Neutrophil (primary cell): ENCODE results near the gene SPEG.

Source experiments
- H3K27ac ChIP-seq: fragments of 200-600 bp; sonication (generic); 2 replicates; pipeline ENCODE4 v1.5.1; 2016; ENCODE audit warnings: mild to moderate bottlenecking, moderate library complexity
- H3K27me3 ChIP-seq: fragments of 200-600 bp; sonication (generic); 2 replicates; pipeline ENCODE4 v1.6.0; 2016; ENCODE audit warnings: mild to moderate bottlenecking
- H3K36me3 ChIP-seq: fragments of 200-600 bp; sonication (generic); 2 replicates; pipeline ENCODE4 v1.5.1; 2017
- H3K4me1 ChIP-seq, 2 experiments: fragments of 200-600 bp in 1 of 2; sonication (generic) in 1 of 2; 1 replicate in 1 of 2; 2 replicates in 1 of 2; pipeline versions ENCODE4 v1.5.1 to v1.6.1; 2013 to 2016; ENCODE audit warnings: low read depth in 1 of 2, low read length in 1 of 2, mild to moderate bottlenecking in 1 of 2, moderate library complexity in 1 of 2; ENCODE audit not compliant: control insufficient read depth in 1 of 2, insufficient read depth in 1 of 2
- H3K4me3 ChIP-seq, 2 experiments: fragments of 200-600 bp in 1 of 2; sonication (generic) in 1 of 2; 1 replicate in 1 of 2; 2 replicates in 1 of 2; pipeline ENCODE4 v1.5.1; 2013 to 2016; ENCODE audit warnings: low read depth in 1 of 2, low read length in 1 of 2, mild to moderate bottlenecking in 1 of 2, moderate library complexity in 1 of 2
- H3K9me3 ChIP-seq: fragments of 200-600 bp; sonication (generic); 2 replicates; pipeline ENCODE4 v1.5.1; 2016
- TF ChIP-seq, protein P1 (sequence below): fragments of 200-600 bp; sonication (generic); IDR thresholded peaks from 2 replicates; pipeline ENCODE4 v1.5.1; 2016; ENCODE audit warnings: antibody characterized with exemption

The SPEG gene

DNA sequence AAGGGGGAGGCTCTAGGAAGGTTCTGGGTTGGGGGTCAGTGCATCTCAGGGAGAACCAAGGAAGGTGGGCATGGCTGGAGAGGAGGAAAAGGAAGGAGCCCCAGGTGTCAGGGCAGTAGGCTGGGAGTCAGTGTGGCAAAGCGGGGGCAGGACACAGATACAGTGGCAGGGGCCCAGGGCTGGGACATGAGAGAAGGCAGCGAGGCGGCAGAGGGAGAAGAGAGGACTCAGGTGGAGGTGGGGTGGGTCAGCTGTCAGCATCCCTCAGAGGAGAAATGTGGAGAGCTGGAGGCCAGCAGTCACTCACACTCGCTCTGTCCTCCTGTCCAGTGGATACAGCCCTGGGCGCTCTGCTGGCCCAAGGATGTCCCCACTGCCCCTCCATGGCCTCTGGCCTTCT is 58.4 kb downstream of the SPEG start:
- no peaks in the 10 kb centered on the region for H3K36me3 ChIP-seq
- TF ChIP-seq, protein P1, sequence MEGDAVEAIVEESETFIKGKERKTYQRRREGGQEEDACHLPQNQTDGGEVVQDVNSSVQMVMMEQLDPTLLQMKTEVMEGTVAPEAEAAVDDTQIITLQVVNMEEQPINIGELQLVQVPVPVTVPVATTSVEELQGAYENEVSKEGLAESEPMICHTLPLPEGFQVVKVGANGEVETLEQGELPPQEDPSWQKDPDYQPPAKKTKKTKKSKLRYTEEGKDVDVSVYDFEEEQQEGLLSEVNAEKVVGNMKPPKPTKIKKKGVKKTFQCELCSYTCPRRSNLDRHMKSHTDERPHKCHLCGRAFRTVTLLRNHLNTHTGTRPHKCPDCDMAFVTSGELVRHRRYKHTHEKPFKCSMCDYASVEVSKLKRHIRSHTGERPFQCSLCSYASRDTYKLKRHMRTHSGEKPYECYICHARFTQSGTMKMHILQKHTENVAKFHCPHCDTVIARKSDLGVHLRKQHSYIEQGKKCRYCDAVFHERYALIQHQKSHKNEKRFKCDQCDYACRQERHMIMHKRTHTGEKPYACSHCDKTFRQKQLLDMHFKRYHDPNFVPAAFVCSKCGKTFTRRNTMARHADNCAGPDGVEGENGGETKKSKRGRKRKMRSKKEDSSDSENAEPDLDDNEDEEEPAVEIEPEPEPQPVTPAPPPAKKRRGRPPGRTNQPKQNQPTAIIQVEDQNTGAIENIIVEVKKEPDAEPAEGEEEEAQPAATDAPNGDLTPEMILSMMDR = no peak
- peaks cover 16 to 17% of the 10 kb centered on the region in 2 experiments for H3K4me1 ChIP-seq
- H3K9me3 ChIP-seq = no peaks in the 10 kb centered on the region
- no peak overlapping the region for H3K4me3 ChIP-seq
- H3K27ac ChIP-seq = no peak overlapping the region
- H3K27me3 ChIP-seq = peaks cover 97% of the 10 kb centered on the region

DNA sequence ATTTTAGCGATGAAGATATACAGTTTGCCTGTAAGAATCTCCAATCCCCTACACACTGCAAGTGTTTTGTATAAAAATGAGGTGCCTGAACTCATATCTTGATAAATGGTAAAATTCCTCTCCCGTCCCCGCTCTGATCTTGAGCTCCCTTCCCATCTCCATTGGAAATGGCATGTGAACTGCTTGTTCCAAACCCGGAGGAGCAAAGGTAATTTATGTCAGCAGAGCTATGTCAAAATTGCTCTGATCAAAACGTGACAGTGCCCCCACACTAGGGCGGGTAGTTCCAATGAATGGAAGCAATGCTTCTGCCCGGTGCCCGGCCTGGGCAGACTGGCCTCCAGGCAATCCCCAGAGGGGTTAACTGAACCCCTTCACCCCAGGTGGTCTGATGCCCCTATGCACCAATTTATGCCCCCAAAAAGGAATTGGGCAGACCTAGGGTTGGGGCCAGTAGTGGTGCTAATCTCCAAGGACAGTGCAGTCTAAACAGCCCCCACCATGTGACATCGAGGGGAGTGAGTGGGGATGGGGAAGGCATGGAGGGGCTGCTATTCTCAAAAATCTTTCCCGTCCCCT is 60.4 kb downstream of the SPEG start:
- TF ChIP-seq, protein P1 = no peak
- Histone ChIP-seq H3K9me3 (no peaks in the 10 kb centered on the region), H3K36me3 (no peaks in the 10 kb centered on the region), H3K27me3 (peaks cover 77% of the 10 kb centered on the region), H3K4me1 (peaks cover 27 to 32% of the 10 kb centered on the region in 2 experiments), H3K27ac (no peak overlapping the region), H3K4me3 (no peak overlapping the region)

DNA sequence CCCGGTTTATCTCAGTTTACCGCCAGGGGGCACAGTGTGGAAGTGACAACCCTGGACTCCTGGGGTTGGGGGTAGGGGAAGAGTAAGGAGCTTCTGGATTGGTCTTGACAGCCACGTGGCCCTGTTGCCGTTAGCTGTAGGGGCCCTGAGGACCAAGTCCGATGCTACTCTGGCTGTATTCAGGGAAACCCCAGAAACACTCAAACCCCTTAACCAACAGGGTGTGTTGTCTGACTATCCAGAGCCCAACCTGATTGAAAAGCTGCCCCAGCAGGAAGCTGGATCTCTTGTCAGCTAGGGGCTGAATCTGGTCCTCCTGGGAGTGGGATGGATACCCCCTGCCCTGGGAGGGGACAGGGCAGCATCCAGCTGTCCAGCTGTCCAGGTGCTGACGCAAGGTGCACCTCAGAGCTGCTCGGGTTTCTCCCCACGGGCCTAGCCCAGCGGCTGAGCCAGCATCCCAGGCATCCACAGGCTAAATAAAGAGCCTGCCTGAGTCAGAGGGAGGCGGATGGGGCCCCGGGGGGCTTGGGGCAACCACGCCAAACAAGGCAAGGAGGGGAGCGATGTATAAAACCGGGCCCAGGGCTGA is 61.0 kb downstream of the SPEG start:
- no peak overlapping the region for H3K4me3 ChIP-seq
- H3K27me3 ChIP-seq = peaks cover 71% of the 10 kb centered on the region
- no peaks in the 10 kb centered on the region for H3K36me3 ChIP-seq
- H3K27ac ChIP-seq = no peak overlapping the region
- peaks cover 27 to 32% of the 10 kb centered on the region in 2 experiments for H3K4me1 ChIP-seq
- H3K9me3 ChIP-seq = no peaks in the 10 kb centered on the region
- TF ChIP-seq, protein P1 = no peak

DNA sequence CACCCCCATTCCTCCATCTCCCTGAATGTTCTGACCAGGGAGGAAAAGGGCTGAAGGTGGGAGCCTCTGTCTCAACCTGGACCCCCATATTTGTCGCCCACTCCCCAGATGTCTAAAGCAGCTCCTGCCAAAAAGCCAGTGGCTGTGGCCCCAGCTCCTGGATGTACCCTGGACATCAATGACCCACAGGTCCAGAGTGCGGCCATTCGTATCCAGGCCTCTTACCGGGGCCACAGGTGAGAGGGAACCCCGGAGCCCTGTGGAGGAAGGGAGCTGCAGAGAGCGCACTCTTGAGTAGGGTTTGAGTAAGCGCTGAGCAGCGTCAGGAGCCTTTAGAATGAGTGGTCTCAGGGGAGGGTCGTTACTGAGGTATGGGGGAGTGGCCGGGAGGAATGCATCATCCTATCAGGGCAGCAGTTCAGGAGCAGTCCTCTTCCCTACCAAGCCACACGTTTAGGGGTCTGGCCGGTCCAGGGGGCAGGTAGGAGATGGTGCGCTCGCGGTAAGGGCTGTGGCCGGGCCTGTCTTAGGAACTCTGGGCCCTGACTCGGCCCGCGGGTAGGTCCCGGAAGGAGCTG is 61.7 kb downstream of the SPEG start:
- Histone ChIP-seq H3K27ac (no peak overlapping the region), H3K9me3 (no peaks in the 10 kb centered on the region), H3K27me3 (peaks cover 64% of the 10 kb centered on the region), H3K4me3 (no peak overlapping the region), H3K36me3 (no peaks in the 10 kb centered on the region), H3K4me1 (peaks cover 27 to 32% of the 10 kb centered on the region in 2 experiments)
- TF ChIP-seq, protein P1 = no peak

DNA sequence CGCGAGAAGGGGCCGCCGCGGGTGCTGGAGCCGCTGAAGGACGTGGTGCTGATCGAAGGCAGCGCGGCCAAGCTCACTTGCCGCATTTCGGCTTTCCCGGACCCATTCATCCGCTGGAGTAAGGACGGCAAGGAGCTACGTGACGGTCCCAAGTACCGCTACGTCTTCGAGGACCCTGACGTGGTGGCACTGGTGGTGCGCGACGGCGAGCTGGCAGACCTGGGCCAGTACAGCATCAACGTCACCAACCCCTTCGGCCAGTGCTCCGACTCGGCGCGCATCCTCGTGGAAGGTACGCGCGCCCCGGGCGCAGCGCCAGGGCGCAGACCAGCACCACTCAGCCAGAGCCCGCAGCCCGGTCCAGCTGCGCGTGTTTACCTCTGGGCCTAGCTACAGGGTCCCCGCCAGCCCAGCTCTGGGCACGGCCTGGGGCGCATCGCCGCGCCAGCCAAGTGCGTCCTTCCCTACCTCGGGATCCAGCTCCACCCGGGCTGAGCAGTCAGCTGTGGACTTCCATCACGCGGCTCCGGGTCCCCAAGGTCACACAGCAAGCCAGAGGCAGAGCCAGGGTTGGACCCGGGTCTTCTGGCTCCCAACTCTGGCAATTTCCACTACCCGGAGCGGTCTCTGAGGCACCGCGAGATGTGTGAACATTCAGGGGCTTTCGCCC is 62.3 kb downstream of the SPEG start:
- H3K27me3 ChIP-seq = peaks cover 58% of the 10 kb centered on the region
- peaks cover 27 to 32% of the 10 kb centered on the region in 2 experiments for H3K4me1 ChIP-seq
- H3K27ac ChIP-seq = no peak overlapping the region
- H3K4me3 ChIP-seq = peak overlapping the region; percentile 86 to 88
- no peaks in the 10 kb centered on the region for H3K9me3 ChIP-seq
- peaks cover 2% of the 10 kb centered on the region for H3K36me3 ChIP-seq
- TF ChIP-seq, protein P1 = no peak
